H9 (cell line): ENCODE results near the gene LDLRAD4. TPM values are rescaled to one million over a fixed set of nuclear protein-coding genes. Genes with fewer than 3 reads are reported as not detected.

Source experiments
- DNase-seq: peaks from one replicate; pipeline ENCODE4 v3.0.0-alpha.2; 2017
- H2AFZ ChIP-seq: one replicate; pipeline ENCODE4 v1.6.1; 2013; ENCODE audit warnings: mild to moderate bottlenecking, low read length, control low read depth, moderate library complexity
- H2AK5ac ChIP-seq: 2 replicates; pipeline ENCODE4 v1.6.1; 2013; ENCODE audit warnings: low read length, control low read depth, mixed read lengths; ENCODE audit not compliant: insufficient read length
- H2BK120ac ChIP-seq: one replicate; pipeline ENCODE4 v1.6.1; 2013; ENCODE audit warnings: low read depth, mild to moderate bottlenecking, low read length, control low read depth, inconsistent platforms; ENCODE audit not compliant: poor library complexity, severe bottlenecking
- H2BK12ac ChIP-seq: 2 replicates; pipeline ENCODE4 v1.6.1; 2013; ENCODE audit warnings: low read length, control low read depth, mixed read lengths, low read depth; ENCODE audit not compliant: insufficient read length
- H2BK15ac ChIP-seq: 2 replicates; pipeline ENCODE4 v1.6.1; 2013; ENCODE audit warnings: low read depth, low read length, control low read depth
- H2BK20ac ChIP-seq: one replicate; pipeline ENCODE4 v1.6.1; 2013; ENCODE audit warnings: low read depth, mild to moderate bottlenecking, low read length, control low read depth, inconsistent platforms; ENCODE audit not compliant: poor library complexity, severe bottlenecking
- H2BK5ac ChIP-seq: 2 replicates; pipeline ENCODE4 v1.6.1; 2013; ENCODE audit warnings: low read length, control low read depth, mixed read lengths; ENCODE audit not compliant: insufficient read length
- H3K14ac ChIP-seq: 2 replicates; pipeline ENCODE4 v1.6.1; 2013; ENCODE audit warnings: low read length, control low read depth; ENCODE audit not compliant: insufficient read depth
- H3K18ac ChIP-seq: 2 replicates; pipeline ENCODE4 v1.6.1; 2013; ENCODE audit warnings: low read depth, mild to moderate bottlenecking, mixed read lengths, low read length, control low read depth; ENCODE audit not compliant: insufficient read length
- H3K23ac ChIP-seq: 2 replicates; pipeline ENCODE4 v1.6.1; 2013; ENCODE audit warnings: low read length, control low read depth, mixed read lengths, low read depth; ENCODE audit not compliant: insufficient read length
- H3K23me2 ChIP-seq: 2 replicates; pipeline ENCODE4 v1.6.1; 2013; ENCODE audit warnings: low read depth, mild to moderate bottlenecking, mixed read lengths, low read length, control low read depth; ENCODE audit not compliant: insufficient read length, poor library complexity, severe bottlenecking
- H3K27ac ChIP-seq: 2 replicates; pipeline ENCODE4 v1.5.1; 2013; ENCODE audit warnings: low read length, control low read depth, mixed read lengths, low read depth; ENCODE audit not compliant: insufficient read length
- H3K27me3 ChIP-seq: 2 replicates; pipeline ENCODE4 v1.6.1; 2013; ENCODE audit warnings: low read length, control low read depth, inconsistent platforms; ENCODE audit not compliant: insufficient read depth
- H3K4ac ChIP-seq: 2 replicates; pipeline ENCODE4 v1.6.1; 2013; ENCODE audit warnings: low read depth, mild to moderate bottlenecking, control low read depth, inconsistent platforms, low read length, moderate library complexity
- H3K4me1 ChIP-seq: 2 replicates; pipeline ENCODE4 v1.6.1; 2013; ENCODE audit warnings: low read length, control low read depth, inconsistent platforms; ENCODE audit not compliant: insufficient read depth
- H3K4me2 ChIP-seq: 2 replicates; pipeline ENCODE4 v1.6.1; 2013; ENCODE audit warnings: low read length, control low read depth, mixed read lengths; ENCODE audit not compliant: insufficient read length, insufficient read depth
- H3K56ac ChIP-seq: 2 replicates; pipeline ENCODE4 v1.6.1; 2013; ENCODE audit warnings: low read depth, mild to moderate bottlenecking, mixed read lengths, low read length, control low read depth; ENCODE audit not compliant: insufficient read length
- H3K79me1 ChIP-seq: 2 replicates; pipeline ENCODE4 v1.6.1; 2013; ENCODE audit warnings: low read depth, mild to moderate bottlenecking, moderate library complexity, low read length, control low read depth, inconsistent platforms; ENCODE audit not compliant: insufficient read depth, poor library complexity, severe bottlenecking
- H3K79me2 ChIP-seq: 2 replicates; pipeline ENCODE4 v1.6.1; 2013; ENCODE audit warnings: low read length, control low read depth, inconsistent platforms; ENCODE audit not compliant: insufficient read depth
- H3K9ac ChIP-seq: 2 replicates; pipeline ENCODE4 v1.6.1; 2013; ENCODE audit warnings: low read length, control low read depth, mixed read lengths; ENCODE audit not compliant: insufficient read length; ENCODE audit errors: extremely low read depth
- H3K9me3 ChIP-seq: one replicate; pipeline ENCODE4 v1.6.1; 2013; ENCODE audit warnings: low read depth, low read length, inconsistent platforms; ENCODE audit not compliant: control insufficient read depth
- H3T11ph ChIP-seq: one replicate; pipeline ENCODE4 v1.6.1; 2013; ENCODE audit warnings: mild to moderate bottlenecking, low read length, control low read depth, inconsistent platforms
- H4K20me1 ChIP-seq: one replicate; pipeline ENCODE4 v1.6.1; 2013; ENCODE audit not compliant: control insufficient read depth, insufficient read length, insufficient read depth
- H4K5ac ChIP-seq: 2 replicates; pipeline ENCODE4 v1.6.1; 2013; ENCODE audit warnings: low read depth, mild to moderate bottlenecking, mixed read lengths, low read length, control low read depth; ENCODE audit not compliant: insufficient read length
- H4K8ac ChIP-seq: replicated peaks from 2 replicates; pipeline ENCODE4 v1.6.1; 2013; ENCODE audit warnings: low read length, control low read depth, mixed read lengths, low read depth; ENCODE audit not compliant: insufficient read length
- H4K91ac ChIP-seq: 2 replicates; pipeline ENCODE4 v1.6.1; 2013; ENCODE audit warnings: low read depth, mild to moderate bottlenecking, moderate library complexity, mixed read lengths, low read length, control low read depth; ENCODE audit not compliant: insufficient read length
- H3K27ac Mint-ChIP-seq, 3 experiments: 2 replicates in 2 of 3; 3 replicates in 1 of 3; pipeline ENCODE4 v1.8.0; 2020 to 2021; ENCODE audit warnings: mixed read lengths in 3 of 3, mild to moderate bottlenecking in 1 of 3, moderate library complexity in 1 of 3
- H3K27me3 Mint-ChIP-seq: 2 replicates; pipeline ENCODE4 v1.8.0; 2021; ENCODE audit warnings: low read depth, mild to moderate bottlenecking, moderate library complexity, mixed read lengths
- H3K36me3 Mint-ChIP-seq, 3 experiments: 2 replicates in 2 of 3; 3 replicates in 1 of 3; pipeline ENCODE4 v1.8.0; 2020 to 2021; ENCODE audit warnings: low read depth in 3 of 3, mixed read lengths in 3 of 3; ENCODE audit not compliant: insufficient read depth in 1 of 3
- H3K4me1 Mint-ChIP-seq, 2 experiments: 2 replicates each; pipeline ENCODE4 v1.8.0; 2020; ENCODE audit warnings: mixed read lengths in 2 of 2
- H3K4me3 Mint-ChIP-seq, 2 experiments: 2 replicates in 1 of 2; 3 replicates in 1 of 2; pipeline ENCODE4 v1.8.0; 2020 to 2021; ENCODE audit warnings: mild to moderate bottlenecking in 2 of 2, mixed read lengths in 2 of 2, moderate library complexity in 1 of 2
- H3K9me3 Mint-ChIP-seq, 2 experiments: 2 replicates in 1 of 2; 3 replicates in 1 of 2; pipeline ENCODE4 v1.8.0; 2020; ENCODE audit warnings: mild to moderate bottlenecking in 2 of 2, mixed read lengths in 2 of 2, moderate library complexity in 1 of 2
- WGBS: extraction: QIAGEN DNeasy Blood & Tissue Kit; methylation state at CpG from one replicate; pipeline ENCODE4 v1.1.7; 2013; ENCODE audit warnings: missing lambda C conversion rate, low lambda C conversion rate, mixed read lengths; ENCODE audit not compliant: insufficient read length; ENCODE audit errors: extremely low coverage; 5-methylcytosine and 5-hydroxymethylcytosine counted together
- total RNA-seq: library from RNA; stranded (reverse); gene quantifications from 2 replicates; pipeline ENCODE4 v1.2.1, GENCODE V29; 2021
- TF ChIP-seq, protein P1 (sequence below): fragments of 200-600 bp; sonication (generic); conservative IDR thresholded peaks from 3 replicates; pipeline ENCODE4 v1.8.0; 2021; ENCODE audit warnings: antibody characterized with exemption, mild to moderate bottlenecking

The LDLRAD4 gene
- total RNA-seq, 1 experiment from 2014 or later = 3.9 TPM

DNA sequence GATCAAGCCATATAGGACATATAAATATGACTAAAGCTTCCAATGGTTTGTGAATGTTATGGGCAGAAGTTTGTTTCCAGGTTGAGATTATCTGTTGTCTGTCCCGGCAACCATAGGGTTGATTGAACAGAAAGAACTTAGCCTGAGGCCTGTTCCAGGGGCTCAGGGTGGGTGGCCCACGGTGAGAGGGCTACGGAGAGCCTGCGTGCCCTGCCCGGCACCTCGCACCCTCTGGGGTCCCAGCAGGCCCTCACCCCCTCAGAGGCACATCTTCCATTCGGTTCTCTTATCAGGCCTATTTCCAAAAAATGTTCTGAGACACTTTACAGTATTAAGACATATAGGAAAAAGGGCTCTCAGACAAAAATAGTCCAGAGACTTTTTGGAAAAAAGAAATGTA lies 40.4 kb upstream of the LDLRAD4 start:
- Histone ChIP-seq H4K91ac (no peak overlapping the region), H4K5ac (no peak overlapping the region), H2AK5ac (no peak overlapping the region), H3K79me1 (no peaks in the 10 kb centered on the region), H2BK120ac (no peak overlapping the region), H3T11ph (no peak overlapping the region), H3K9ac (no peak overlapping the region), H2BK20ac (no peak overlapping the region), H2BK15ac (no peak overlapping the region), H3K14ac (no peak overlapping the region), H2BK5ac (no peak overlapping the region), H3K79me2 (no peaks in the 10 kb centered on the region), H3K18ac (no peak overlapping the region), H3K27me3 (no peaks in the 10 kb centered on the region), H3K9me3 (no peaks in the 10 kb centered on the region), H3K56ac (no peak overlapping the region), H2BK12ac (no peak overlapping the region), H3K23ac (no peak overlapping the region), H3K4me1 (0 out of 2 replicates have a peak, but pooled peaks cover 3% of the 10 kb centered on the region), H3K4ac (no peak overlapping the region), H4K20me1 (no peaks in the 10 kb centered on the region), H4K8ac (no peak overlapping the region), H3K27ac (no peak overlapping the region), H2AFZ (no peak overlapping the region), H3K4me2 (no peak overlapping the region), H3K23me2 (no peaks in the 10 kb centered on the region)
- TF ChIP-seq, protein P1, sequence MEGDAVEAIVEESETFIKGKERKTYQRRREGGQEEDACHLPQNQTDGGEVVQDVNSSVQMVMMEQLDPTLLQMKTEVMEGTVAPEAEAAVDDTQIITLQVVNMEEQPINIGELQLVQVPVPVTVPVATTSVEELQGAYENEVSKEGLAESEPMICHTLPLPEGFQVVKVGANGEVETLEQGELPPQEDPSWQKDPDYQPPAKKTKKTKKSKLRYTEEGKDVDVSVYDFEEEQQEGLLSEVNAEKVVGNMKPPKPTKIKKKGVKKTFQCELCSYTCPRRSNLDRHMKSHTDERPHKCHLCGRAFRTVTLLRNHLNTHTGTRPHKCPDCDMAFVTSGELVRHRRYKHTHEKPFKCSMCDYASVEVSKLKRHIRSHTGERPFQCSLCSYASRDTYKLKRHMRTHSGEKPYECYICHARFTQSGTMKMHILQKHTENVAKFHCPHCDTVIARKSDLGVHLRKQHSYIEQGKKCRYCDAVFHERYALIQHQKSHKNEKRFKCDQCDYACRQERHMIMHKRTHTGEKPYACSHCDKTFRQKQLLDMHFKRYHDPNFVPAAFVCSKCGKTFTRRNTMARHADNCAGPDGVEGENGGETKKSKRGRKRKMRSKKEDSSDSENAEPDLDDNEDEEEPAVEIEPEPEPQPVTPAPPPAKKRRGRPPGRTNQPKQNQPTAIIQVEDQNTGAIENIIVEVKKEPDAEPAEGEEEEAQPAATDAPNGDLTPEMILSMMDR = no peak
- no peak overlapping the region for H3K27ac Mint-ChIP-seq
- H3K36me3 Mint-ChIP-seq = peaks cover 0 to 3% (median 0%) of the 10 kb centered on the region in 3 experiments; a peak in 1 of 7 replicates
- H3K9me3 Mint-ChIP-seq = peaks cover 12% of the 10 kb centered on the region in 2 experiments; a peak in 3 of 5 replicates
- no peak overlapping the region for H3K4me3 Mint-ChIP-seq
- peaks cover 24 to 26% of the 10 kb centered on the region in 2 experiments for H3K4me1 Mint-ChIP-seq
- DNase-seq = no peak
- no CpG with 5 or more reads among the region's 7 CpGs for WGBS
- peaks cover 8% of the 10 kb centered on the region for H3K27me3 Mint-ChIP-seq
